ENCODE measurements around the gene FAM13C.
A peak's percentile ranks its signal among the peaks of the same experiment; 100 is the strongest.
"Not testable (repeated sequence)": the region's sequence is repeated elsewhere in the genome, so short reads cannot be mapped to it uniquely, and the experiment has no call there.

FAM13C gene

DNA sequence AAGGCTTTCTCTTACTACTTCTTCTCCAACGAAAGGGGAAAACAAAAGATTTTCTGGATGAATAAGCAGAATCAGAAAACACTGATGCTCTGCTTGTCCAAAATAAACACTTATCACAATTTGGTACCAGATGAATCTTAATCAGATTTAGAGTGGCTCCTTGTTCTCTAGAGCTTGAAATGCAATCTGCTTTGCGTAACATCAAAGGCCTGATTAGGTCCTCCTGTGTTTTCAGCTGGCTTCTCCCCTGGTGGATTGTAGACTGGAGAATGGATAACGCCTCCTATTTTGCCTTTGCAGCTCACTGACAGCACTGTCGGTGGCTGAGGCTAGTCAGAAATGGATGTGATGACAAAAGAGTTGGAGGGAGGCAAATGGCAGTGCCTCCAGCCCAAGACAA is 91.2 kb downstream of the FAM13C start:
- peak; percentile 31 for DNase-seq

DNA sequence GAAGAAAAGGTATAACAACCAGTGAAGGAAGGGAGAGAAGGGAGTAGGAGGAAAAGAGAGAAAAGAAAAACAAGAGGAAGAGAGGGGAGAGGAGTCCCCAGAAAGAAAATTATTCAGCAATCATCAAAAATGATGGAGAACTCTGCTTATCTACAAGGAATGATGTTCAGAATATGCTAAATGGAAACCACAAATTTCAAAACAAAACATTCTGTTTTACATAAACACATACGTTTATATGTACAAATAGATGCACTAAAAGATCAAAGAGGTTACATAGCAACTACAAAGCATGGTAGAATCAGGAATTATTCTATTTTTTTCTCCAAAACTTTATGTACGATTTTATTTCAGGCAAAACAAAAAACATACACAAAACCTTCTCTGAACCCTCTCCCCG is 91.9 kb downstream of the FAM13C start:
- DNase-seq, result no peak

DNA sequence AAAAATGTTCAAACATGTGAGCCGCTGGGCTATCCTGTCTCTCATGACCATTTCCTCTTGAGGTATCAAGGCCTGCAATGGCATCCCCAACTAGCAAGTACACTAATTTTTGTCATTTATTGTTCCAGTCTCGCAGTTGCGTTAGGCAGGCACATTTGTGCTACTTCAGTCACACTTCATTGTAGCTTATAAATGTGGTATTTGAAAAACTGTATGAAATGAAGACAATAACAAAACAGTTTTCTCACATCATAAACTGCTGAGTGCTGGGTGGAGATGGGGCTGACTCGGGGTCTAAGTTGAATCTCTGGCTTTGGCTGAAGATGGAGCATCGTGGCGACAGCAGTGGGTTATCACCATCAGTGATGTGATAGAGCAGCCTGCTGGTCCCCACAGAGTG is 92.7 kb downstream of the FAM13C start:
- no peak for DNase-seq

DNA sequence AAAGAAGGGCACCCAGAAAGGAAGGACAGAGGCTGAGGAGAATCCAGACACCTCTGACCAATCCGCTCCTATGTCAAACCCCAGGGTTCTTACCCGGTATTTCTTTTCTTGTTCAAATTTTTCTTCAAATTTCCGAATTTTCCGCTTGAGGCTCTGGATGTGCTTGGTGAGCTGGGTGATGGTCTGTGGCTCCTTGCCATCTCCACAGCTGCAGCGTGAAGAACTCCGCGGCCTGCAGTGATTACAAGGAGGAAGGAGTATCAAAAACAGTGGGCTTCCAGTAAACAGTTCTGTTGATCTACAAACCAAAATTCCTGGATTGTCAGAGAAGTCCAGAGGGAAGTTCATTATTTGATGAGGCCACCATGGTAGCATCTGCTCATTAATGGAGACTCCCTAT is 93.9 kb downstream of the FAM13C start:
- no peak for DNase-seq

DNA sequence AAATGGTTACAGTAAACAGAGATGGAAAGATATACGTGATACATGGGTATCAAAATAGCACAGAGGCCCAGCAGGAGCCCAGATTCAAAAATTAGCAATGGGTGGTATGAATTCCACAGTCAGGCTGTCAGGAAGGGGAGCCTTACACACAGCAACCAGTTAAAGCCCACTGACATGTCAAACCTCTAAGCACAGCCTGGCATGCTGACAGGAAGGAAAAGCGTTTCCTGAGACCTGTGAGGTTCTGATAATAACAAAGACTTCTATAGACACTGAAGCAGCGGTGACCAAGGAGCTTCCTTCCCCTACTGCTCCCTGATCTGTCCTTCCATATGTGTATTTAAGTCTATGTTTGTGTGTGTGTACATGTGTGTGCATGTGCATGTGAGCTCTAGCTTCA is 96.0 kb downstream of the FAM13C start:
- DNase-seq, result no peak

DNA sequence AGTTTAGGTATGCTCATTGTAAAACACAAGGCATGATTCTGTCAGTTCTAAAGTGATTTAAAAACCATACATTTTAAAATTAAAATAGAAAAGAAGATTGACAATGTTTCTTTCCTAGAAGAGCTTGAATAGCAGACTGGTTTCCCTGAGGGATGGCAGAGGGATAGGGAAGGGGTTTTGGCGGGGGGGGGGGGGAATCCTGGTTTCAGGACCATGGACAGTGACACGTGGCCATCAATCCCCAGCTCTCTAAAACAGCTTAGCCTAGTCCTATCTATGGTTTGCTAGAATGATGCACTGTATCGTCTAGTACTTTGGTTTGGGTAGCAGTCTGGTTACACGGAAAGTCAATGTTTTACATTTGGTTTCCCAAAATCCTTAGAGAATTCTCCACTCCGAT is 97.2 kb downstream of the FAM13C start:
- no peak for DNase-seq

DNA sequence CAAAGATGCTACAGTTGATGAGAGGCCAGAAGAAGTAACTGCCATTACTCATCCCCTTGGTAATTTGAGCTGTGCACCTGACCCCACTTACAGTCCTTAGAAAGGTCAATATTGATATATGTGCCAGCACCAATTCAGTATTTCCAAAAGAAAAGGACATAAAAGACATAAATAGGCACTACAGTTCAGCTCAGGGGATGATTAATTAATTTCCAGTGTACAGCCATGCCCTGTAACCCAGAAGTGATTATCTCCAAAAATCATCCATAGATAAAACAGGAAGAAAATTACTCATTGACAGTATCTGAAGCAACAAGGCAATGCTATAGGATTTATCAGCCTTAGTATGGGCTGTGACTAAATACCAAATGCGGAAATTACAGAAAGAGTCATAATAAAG is 103.5 kb downstream of the FAM13C start:
- DNase-seq, result peak; percentile 90

DNA sequence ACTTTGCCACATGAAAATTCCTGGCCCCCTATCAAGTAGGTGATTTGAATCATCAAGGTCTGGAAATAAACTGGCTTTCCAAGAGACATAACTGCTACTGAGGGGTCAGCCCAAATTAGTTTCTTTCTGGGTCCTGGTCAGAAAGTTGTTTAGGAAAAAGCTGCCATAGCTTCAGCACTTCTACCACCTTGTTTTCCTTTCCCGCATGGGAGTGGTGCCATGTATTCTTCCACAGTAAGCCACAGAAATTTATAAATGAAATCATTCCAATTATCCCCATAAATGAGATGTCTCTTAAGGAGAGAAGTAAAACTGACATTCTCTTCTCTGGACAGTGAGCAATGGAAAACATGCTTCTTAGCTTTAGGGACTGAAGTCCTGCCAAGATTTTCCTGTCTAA is 105.1 kb downstream of the FAM13C start:
- no peak for DNase-seq

DNA sequence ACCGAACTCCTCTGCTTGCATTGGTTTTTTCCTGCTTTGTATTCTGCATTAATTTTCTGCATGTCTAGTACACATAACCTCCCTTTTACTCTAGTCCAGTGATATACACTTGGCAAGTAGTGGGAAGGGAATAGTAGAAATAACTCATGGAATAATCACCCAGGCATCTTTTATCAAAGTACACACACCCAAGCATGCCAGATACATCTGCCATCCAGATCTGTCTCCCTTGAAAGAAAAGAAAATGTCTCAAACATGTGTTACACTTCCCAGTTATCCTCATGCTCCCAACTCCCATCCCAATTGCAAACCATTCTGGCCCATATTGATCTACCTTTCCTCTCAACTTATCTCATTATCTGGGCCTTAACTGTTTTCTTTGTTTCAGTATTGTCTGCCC is 106.9 kb downstream of the FAM13C start:
- DNase-seq, result no peak

DNA sequence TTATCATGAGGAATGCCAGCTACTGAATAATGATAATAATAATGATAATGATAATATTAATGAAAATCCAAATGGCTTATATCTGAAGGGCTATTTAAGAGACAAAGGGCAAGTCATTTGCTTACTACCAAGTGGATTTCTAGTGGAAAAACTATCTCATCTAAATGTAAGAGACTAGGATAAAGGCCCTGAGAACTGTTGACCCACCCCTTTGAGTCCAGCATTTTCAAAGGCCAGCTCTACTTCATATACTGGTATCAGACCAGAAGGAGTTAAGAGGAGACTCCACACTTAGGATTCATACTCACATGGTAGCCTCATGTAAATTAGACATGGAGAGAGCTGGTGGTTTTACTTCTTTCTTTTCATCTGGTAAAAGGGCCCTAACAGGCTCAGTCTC is 109.9 kb downstream of the FAM13C start:
- DNase-seq, result no peak

DNA sequence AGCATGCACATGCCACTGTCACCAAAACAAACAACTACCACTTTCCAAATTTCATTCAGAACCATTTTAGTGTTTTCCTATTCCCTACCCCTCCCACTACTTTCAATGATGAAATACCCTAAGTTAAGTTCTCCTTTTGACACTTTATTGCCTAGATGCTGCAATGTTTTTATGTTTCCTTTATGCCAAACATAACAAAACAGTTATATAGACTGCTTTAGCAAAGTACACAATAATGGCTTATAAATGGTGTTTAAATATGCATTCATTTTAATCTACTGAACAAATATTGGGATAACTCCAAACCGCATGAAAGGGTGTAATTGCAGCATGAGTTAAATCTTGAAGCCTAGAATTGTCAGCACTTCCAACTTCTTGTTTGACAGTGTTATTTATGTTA is 116.7 kb downstream of the FAM13C start:
- no peak for DNase-seq

DNA sequence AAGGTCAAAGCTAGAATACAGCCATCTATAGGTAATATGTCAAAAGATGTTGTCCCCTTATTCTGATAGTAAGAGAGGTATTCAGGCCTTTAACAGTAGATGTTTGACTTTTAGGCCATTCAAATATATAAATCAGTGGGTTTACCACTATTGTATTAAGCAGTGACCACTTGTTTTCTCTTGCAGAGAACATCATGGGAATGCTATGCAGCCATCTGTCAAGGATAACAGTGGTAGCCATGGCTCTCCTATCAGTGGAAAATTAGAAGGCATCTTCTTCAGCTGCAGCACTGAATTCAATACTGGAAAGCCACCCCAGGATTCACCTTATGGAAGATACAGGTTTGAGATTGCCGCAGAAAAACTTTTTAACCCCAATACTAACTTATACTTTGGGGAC is 117.5 kb downstream of the FAM13C start:
- DNase-seq, result no peak

DNA sequence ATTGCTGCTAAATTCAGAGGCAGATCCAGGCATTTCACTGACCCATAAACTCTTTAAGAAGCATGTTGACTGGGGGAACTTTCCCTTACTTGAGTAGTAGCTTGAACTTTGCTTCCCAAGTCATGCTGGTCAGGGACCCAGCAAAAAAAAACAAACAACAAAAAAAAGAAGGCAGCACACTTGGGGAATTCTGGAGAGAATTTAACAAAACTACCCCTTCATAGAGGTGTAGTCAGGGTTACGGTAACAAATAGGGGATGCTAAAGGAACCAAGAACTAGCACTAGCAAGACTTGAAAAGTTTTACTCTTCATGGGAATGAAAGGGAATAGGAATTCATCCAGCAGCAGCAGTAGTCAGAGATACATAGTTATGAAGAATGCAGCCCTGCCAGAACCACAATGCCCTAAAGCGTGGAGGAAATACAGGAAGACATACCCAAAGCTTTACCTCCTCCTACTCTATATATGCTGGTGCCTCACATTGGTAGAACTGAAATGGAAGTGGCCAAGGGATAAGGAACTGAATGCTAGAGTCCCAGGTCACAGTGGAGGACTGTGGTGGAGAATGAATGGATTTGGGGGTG is 118.6 kb downstream of the FAM13C start:
- no peak for DNase-seq

DNA sequence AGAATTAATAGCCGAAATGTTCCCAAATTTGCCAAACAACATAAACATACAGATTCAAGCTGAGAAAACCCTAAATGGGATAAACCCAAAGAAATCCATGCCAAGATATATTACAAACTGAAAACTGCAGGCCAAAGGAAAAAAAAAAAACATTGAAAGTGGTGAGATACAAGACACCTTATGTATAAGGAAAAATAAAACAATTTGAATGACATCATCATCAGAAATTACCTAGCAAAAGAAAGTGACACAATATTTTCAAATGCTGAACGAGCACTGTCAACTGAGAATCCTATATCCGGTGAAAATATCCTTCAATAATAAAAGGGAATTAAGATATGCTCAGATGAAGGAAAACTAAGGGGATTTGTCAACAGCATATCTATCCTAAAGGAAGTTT is 119.4 kb downstream of the FAM13C start:
- no peak for DNase-seq

DNA sequence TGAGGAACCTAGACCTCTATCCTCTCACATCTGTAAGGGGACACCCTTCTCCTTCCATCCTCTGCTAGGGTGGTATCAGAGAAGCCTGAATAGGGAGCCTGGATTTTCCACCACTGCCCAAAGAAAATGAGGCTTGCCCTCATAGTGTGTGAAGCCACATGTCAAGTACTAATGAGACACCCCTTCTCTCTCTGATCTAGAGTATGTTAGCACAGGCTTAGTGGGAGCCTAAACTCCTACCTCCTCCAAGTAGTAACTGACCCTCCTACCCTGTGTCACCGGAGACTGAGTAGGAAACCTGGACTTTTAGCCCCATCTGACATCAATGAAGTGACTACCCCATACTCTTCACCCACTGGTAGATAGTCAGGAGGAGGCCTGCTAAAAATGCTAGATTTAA is 120.3 kb downstream of the FAM13C start:
- no peak for DNase-seq

DNA sequence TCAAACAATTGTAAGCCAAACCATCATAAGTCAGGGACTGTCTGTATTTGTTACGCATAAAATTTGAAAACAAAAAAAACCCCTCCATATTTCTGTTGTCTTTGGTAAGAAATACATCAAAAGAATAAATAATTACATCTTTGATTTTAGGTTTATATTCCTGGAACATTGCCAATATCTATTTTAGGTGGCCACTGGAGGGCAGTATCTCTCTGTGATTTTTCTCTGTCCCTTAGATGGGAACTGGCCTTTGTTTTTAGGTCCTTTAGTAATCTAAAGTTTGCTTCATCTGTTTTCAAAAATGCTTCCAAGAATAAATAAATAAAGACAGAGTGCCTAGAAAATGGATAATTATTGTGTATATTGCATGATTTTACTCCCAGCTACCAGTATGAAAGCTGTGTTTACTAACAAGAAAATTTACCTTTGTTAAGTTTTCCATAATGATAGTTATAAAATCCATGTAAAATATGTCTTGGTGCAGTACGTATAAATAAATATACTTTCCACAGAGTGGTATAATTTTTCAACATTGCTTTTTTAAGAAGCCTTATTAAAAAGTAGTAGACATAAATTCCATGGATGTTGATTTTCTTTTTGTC is 121.7 kb downstream of the FAM13C start:
- peak; percentile 64 for DNase-seq

DNA sequence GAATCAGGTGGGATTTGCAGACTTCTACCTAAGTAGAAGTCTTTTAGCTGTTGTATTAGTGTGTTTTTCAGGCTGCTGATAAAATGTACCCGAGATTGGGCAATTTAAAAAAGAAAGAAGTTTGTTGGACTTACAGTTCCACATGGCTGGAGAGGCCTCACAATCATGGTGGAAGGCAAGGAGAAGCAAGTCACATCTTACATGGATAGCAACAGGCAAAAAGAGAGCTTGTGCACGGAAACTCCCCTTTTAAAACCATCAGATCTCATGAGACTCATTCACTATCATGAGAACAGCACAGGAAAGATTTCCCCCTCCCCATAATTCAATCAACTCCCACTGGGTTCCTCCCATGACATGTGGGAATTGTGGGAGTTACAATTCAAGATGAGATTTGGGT is 123.2 kb downstream of the FAM13C start:
- not testable (repeated sequence) for DNase-seq

DNA sequence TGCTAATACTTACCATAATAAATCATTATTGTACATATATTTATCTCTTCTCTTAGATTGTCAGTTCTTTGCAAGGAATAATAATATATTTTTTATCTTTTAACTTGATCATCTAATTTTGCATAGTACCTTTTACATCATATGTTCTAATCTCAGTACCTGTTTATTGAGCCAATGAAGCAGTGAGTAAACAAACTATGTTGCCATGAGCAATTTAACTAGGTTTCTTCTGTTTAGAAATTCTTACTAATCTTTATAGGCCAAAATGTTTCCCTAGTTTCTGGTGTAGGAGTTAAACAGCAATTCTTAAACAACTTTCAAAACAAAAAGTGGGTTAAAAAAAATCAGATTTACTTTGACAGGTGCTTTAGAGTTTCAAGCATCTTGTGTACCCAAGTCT is 124.6 kb downstream of the FAM13C start:
- DNase-seq, result no peak

DNA sequence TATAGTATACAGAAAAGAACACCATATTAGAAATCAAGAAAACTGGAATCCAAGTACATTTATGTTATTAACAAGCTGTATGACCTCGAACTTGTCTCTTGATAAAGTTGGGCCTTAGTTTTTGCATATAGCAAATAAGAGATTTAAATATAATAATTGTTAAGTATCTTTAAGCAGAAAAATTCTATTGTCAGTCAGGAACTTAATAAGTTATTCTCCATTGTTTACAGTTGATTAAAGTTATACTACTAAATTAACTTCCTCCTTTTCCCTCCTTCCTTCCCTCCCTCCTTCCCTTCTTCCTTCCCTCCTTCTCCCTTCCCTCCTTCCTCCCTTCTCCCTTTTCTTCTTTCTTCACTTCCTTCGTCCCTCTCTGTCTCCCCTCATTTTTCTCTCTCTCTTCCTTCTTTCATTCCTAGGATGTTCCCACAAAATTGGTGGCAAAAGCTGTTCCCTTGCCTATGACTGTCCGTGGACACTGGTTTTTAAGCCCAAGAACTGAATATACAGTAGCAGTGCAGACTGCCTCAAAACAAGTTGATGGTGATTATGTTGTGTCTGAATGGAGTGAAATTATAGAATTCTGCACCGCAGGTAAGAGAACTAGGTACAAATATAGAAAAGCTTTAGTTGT is 126.2 kb downstream of the FAM13C start:
- DNase-seq, result no peak

DNA sequence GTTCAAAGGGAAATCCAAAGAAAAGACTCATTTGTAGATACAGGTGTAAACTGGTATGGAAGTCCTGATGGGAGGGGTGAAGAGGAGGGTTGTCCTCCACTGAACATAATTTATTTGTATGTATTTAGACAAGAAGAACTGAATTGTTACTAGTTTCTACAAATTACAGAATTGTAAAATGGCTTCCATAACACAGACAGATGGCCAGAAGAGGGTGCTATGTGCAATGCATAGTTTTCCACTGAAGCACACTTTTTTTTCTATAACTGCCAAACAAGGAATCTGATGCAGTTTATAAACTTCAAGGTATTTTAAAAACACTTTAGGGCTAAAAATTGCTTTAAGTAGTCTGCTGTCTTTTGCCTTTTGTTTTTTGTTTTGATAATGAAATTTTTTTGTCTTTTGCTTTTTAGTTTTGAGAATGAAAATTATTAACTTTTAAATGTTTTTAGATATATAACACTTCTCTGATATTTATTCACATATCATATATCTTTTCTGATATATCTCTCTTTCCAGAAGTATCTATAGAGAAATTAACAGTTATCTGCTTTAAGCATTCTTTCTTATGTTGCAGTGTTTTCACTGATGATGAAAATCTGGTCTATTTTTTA is 127.4 kb downstream of the FAM13C start:
- peak; percentile 69 for DNase-seq

DNA sequence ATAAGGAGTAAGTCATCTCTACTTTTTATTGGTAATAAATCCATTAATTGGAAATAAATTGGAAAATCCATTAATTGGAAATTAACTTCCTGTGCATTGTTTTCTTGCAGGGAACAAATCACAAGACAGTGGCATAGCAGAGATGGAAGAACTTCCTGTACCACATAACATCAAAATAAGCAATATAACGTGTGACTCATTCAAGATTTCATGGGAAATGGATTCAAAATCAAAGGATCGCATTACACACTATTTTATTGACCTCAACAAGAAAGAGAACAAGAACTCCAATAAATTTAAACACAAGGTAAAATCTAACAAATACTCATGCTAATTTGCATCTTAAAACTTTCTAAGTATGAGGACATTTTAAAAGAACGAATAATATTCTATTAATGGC is 128.2 kb downstream of the FAM13C start:
- peak; percentile 61 for DNase-seq

DNA sequence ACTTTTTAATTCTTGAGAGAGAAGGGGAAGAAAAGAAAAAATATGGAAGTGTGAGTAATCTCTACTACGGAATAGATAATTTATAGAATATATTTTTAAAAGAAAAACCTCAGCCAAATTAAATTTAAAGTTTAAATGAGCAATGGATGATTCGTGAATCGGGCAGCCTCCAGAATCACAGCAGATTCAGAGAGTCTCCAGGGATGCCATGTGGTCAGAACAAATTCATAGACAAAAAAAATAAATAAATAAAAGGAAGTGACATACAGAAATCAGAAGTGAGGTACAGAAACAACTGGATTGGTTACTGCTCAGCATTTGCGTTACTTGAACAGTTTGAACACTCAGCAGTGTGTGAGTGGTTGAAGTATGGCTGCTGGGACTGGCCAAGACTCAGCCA is 132.9 kb downstream of the FAM13C start:
- no peak for DNase-seq

DNA sequence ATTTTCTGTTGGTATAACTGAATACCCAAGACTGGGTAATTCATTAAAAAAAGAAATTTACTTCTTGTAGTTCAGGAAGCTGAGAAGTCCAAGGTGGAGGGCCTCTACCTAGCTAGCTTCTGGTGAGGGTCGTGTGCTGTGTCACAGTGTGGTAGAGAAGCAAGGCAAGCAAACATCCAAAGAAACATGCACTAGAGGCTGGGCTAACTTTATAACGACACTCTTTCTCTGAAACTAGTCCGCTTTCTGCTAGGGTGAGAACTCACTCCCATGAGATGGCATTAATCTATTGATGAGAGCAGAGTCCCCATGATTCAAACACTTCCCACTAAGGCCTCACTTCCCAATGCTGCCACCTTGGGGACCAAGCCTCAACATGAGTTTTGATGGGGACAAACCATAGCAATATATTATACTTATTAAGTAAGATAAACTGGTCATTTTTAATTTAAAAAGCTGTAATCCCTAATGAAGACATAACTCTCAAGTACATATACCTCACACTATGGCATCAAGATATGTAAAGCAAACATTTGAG is 135.1 kb downstream of the FAM13C start:
- DNase-seq, result peak; percentile 7

DNA sequence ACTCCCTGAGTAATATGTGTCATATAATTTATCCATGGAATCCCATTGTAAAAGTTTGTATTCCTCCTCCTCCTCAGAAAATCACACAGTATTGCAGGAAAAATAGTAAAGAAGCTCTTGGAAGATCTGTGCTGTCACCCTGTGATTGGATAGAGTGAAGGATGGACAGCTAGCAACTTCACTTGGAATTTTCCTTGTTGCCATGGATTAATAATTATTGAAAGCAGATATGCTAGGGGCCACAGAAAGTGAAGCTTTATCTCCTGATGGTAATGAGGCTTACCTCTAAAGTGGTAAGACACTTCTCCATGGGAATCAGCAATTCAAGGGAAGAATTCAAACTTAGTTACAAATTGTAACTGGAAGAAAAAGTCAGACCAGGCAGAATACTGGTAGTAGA is 137.1 kb downstream of the FAM13C start:
- no peak for DNase-seq

All from DMS53 (cell line).